ENCODE measurements around the gene PGAM1. TPM values are rescaled to one million over a fixed set of nuclear protein-coding genes. Genes with fewer than 3 reads are reported as not detected.

Gene PGAM1
- total RNA-seq, 1 donor from 2014 or later, result 162 TPM

DNA sequence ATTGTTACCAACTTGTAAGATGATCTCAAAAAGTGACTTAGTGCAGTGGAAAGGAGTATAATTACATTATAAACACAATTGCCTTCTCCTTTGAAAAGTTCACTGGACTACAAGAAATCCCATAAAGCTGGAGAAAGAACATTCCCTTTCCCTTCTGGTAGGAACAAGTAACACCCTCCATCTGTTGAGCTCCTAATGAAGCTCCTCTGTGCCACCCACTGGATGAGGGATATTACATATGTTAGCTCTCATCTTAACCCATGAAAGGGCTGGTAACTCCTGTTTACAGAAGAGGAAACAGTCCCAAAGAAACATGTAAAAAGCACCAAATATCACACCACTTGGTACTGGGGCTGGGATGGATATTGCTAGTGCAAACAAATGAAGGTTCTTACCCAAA is 8.1 kb downstream of the PGAM1 start:
- POLR2A ChIA-PET, result interaction anchor here (1.0 to 1.3 kb wide), 2 partner anchors 15 to 33 kb away, joined by 3 read pairs; partner anchors contain the start of gene RRP12
- H3K27ac Mint-ChIP-seq, result no peak overlapping the region
- DNase-seq, result no peak
- H3K9me3 Mint-ChIP-seq, result no peaks in the 10 kb centered on the region
- ATAC-seq (ENCODE audit: low read depth), result no peak
- H3K4me3 Mint-ChIP-seq, result no peak overlapping the region
- H3K36me3 Mint-ChIP-seq (ENCODE audit: low read depth), result peaks cover 82% of the 10 kb centered on the region
- H3K4me1 Mint-ChIP-seq, result peaks cover 3% of the 10 kb centered on the region
- intact Hi-C loops (cut with micrococcal nuclease), result no loop called here
- TF ChIP-seq, protein P1, sequence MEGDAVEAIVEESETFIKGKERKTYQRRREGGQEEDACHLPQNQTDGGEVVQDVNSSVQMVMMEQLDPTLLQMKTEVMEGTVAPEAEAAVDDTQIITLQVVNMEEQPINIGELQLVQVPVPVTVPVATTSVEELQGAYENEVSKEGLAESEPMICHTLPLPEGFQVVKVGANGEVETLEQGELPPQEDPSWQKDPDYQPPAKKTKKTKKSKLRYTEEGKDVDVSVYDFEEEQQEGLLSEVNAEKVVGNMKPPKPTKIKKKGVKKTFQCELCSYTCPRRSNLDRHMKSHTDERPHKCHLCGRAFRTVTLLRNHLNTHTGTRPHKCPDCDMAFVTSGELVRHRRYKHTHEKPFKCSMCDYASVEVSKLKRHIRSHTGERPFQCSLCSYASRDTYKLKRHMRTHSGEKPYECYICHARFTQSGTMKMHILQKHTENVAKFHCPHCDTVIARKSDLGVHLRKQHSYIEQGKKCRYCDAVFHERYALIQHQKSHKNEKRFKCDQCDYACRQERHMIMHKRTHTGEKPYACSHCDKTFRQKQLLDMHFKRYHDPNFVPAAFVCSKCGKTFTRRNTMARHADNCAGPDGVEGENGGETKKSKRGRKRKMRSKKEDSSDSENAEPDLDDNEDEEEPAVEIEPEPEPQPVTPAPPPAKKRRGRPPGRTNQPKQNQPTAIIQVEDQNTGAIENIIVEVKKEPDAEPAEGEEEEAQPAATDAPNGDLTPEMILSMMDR (IDR thresholded peaks at IDR 0.05), result no peak
- H3K27me3 Mint-ChIP-seq, result no peaks in the 10 kb centered on the region
- CTCF ChIA-PET, result no interaction called here

DNA sequence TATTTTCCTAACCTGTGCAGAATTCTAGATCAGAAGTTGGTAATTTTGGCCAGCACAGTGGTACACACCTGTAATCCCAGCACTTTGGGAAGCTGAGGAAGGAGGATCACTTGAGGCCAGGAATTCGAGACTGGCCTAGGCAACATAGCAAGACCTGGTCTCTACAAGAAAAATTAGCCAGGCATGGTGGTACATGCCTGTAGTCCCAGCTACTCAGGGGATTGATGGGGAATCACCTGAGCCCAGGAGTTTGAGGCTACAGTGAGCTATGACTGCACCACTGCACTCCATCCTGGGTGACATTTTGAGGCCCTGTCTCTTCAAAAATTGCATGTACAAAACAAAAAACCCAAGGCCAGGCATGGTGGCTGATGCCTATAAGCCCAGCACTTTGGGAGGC is 8.6 kb downstream of the PGAM1 start:
- Mint-ChIP-seq H3K27ac (no peak overlapping the region), H3K4me3 (no peak overlapping the region), H3K36me3 (ENCODE audit: low read depth) (peaks cover 81% of the 10 kb centered on the region), H3K9me3 (no peaks in the 10 kb centered on the region), H3K27me3 (no peaks in the 10 kb centered on the region), H3K4me1 (no peaks in the 10 kb centered on the region)
- intact Hi-C loops (cut with micrococcal nuclease), result no loop called here
- no peak for ATAC-seq (ENCODE audit: low read depth)
- no peak for DNase-seq
- CTCF ChIA-PET, result no interaction called here
- POLR2A ChIA-PET, result interaction anchor here (1.0 to 1.3 kb wide), 2 partner anchors 16 to 33 kb away, joined by 3 read pairs; partner anchors contain the start of gene RRP12
- TF ChIP-seq, protein P1 (IDR thresholded peaks at IDR 0.05), result no peak

DNA sequence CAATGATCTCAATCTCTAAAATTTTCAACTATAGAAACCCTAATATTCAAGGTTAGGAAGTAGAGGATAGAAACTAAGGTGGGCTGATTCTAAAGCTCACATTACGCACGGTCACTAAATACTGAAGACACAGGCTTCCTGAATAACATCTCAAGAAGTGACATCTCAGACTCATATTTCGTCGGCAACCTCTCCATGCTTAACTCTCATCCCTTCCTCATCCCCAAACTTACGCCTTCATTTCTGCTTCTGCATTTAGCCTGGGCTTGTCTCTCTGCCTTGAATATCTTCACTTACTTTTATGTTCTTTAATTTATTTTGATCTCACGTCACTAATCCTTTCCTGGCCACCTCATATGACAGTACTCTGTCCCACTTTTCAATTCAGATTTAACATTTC is 9.2 kb downstream of the PGAM1 start:
- Mint-ChIP-seq H3K36me3 (ENCODE audit: low read depth) (peaks cover 81% of the 10 kb centered on the region), H3K9me3 (no peaks in the 10 kb centered on the region), H3K27me3 (no peaks in the 10 kb centered on the region), H3K4me3 (no peak overlapping the region), H3K4me1 (no peaks in the 10 kb centered on the region), H3K27ac (no peak overlapping the region)
- CTCF ChIA-PET, result no interaction called here
- TF ChIP-seq, protein P1 (IDR thresholded peaks at IDR 0.05), result no peak
- intact Hi-C loops (cut with micrococcal nuclease), result no loop called here
- ATAC-seq (ENCODE audit: low read depth) (no peak), DNase-seq (no peak)
- POLR2A ChIA-PET, result interaction anchor here (1.3 kb wide), 1 partner anchor 16 kb away, joined by 3 read pairs; no protein-coding TSS in a partner anchor

DNA sequence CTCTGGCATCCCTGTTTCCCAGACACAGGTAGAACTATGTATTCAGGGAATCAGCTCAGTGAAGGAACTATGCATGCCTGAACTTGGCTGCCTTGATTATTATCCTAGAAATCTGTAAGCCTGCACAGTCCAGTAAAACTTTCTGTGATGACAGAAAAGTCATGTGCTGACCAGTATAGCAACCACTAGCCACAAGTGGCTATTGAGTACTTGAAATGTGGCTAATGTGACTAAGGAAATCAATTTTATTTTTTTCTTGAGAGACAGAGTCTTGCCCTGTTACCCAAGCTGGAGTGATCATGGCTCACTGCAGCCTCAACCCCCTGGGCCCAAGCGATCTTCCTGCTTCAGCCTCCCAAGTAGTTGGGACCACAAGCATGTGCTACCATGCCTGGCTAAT is 16.3 kb downstream of the PGAM1 start:
- DNase-seq (no peak), ATAC-seq (ENCODE audit: low read depth) (no peak)
- H3K9me3 Mint-ChIP-seq, result no peaks in the 10 kb centered on the region
- ChIA-PET CTCF (no interaction called here), POLR2A (no interaction called here)
- peaks cover 34% of the 10 kb centered on the region for H3K4me1 Mint-ChIP-seq
- H3K36me3 Mint-ChIP-seq (ENCODE audit: low read depth), result peaks cover 60% of the 10 kb centered on the region
- H3K27ac Mint-ChIP-seq, result no peak overlapping the region
- no peak overlapping the region for H3K4me3 Mint-ChIP-seq
- TF ChIP-seq, protein P1 (IDR thresholded peaks at IDR 0.05), result no peak
- intact Hi-C loops (cut with micrococcal nuclease), result no loop called here
- no peaks in the 10 kb centered on the region for H3K27me3 Mint-ChIP-seq

DNA sequence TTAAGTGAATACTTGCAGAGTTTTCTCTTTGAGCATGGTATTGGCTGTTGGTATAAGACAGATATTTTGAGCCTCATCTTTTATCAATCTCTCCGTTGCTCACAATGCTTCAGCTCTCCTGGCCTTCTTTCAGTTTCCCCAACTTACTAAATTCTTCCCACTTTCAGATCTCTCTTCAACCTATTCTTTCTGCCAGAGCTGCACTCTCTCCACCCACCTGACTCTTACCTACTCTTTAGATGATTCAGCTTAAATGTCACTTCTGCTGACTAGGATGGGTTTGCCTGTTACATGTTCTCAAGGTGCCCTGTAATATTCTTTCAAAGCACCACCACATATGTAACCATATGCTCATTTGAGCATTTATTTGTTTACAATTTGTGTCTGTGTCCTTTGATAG is 18.2 kb downstream of the PGAM1 start:
- no peaks in the 10 kb centered on the region for H3K27me3 Mint-ChIP-seq
- POLR2A ChIA-PET, result interaction anchor here (1.5 kb wide), 1 partner anchor 243 kb away, joined by 3 read pairs; the partner anchor contains the start of gene AVPI1

More for the DNA sequence above, 18.2 kb downstream of the PGAM1 start:
- Mint-ChIP-seq H3K4me1 (peaks cover 42% of the 10 kb centered on the region), H3K4me3 (peak overlapping the region; percentile 4), H3K27ac (no peak overlapping the region), H3K36me3 (ENCODE audit: low read depth) (peaks cover 42% of the 10 kb centered on the region), H3K9me3 (no peaks in the 10 kb centered on the region)
- ATAC-seq (ENCODE audit: low read depth) (no peak), DNase-seq (no peak)
- CTCF ChIA-PET, result no interaction called here
- TF ChIP-seq, protein P1 (IDR thresholded peaks at IDR 0.05), result no peak
- intact Hi-C loops (cut with micrococcal nuclease), result no loop called here

Measured in activated B cell treated with CpG ODN at 0.5 μM for 24 hours (primary cell).